Measurements from ENCODE around the gene ACBD4.

- TF ChIP-seq CTCF (IDR thresholded peaks at IDR 0.05): no peak
- no peak for TF ChIP-seq POLR2A (IDR thresholded peaks at IDR 0.05)
These were observed 3.2 kb upstream of the ACBD4 start, which contains the start of gene PLCD3 for GRCh38 chr17:45132320-45132571.
